ENCODE measurements around the gene PDE4D. TPM values are rescaled to one million over a fixed set of nuclear protein-coding genes. Genes with fewer than 3 reads are reported as not detected.

Gene PDE4D
- total RNA-seq, 1 experiment from 2014 or later: 2.1 TPM

- no peak for DNase-seq
- Histone ChIP-seq H4K91ac (ENCODE audit: insufficient read length, low read depth, low read length) (no peak overlapping the region), H3K9me3 (ENCODE audit: control insufficient read depth, low read depth, low read length) (no peaks in the 10 kb centered on the region), H3K27me3 (ENCODE audit: insufficient read depth, low read length) (no peaks in the 10 kb centered on the region), H3K56ac (ENCODE audit: insufficient read length, low read depth, low read length) (no peak overlapping the region), H3T11ph (ENCODE audit: low read length) (no peak overlapping the region), H3K4ac (ENCODE audit: low read depth, low read length) (no peak overlapping the region), H4K5ac (ENCODE audit: insufficient read length, low read depth, low read length) (no peak overlapping the region), H4K20me1 (ENCODE audit: control insufficient read depth, insufficient read depth, insufficient read length) (no peaks in the 10 kb centered on the region), H4K8ac (replicated peaks; ENCODE audit: insufficient read length, low read depth, low read length) (no peak overlapping the region), H3K27ac (ENCODE audit: insufficient read length, low read depth, low read length) (no peak overlapping the region), H3K18ac (ENCODE audit: insufficient read length, low read depth, low read length) (no peak overlapping the region), H3K4me2 (ENCODE audit: insufficient read depth, insufficient read length, low read length) (no peak overlapping the region), H3K23me2 (ENCODE audit: insufficient read length, low read depth, low read length, poor library complexity, severe bottlenecking) (no peaks in the 10 kb centered on the region), H3K79me1 (ENCODE audit: insufficient read depth, low read depth, low read length, poor library complexity, severe bottlenecking) (no peaks in the 10 kb centered on the region), H2AK5ac (ENCODE audit: insufficient read length, low read length) (no peak overlapping the region), H2BK12ac (ENCODE audit: insufficient read length, low read depth, low read length) (no peak overlapping the region), H3K14ac (ENCODE audit: insufficient read depth, low read length) (no peak overlapping the region), H3K23ac (ENCODE audit: insufficient read length, low read depth, low read length) (no peak overlapping the region), H3K79me2 (ENCODE audit: insufficient read depth, low read length) (no peaks in the 10 kb centered on the region), H2AFZ (ENCODE audit: low read length) (no peak overlapping the region), H2BK15ac (ENCODE audit: low read depth, low read length) (no peak overlapping the region), H3K4me1 (ENCODE audit: insufficient read depth, low read length) (no peaks in the 10 kb centered on the region), H2BK5ac (ENCODE audit: insufficient read length, low read length) (no peak overlapping the region), H2BK20ac (ENCODE audit: low read depth, low read length, poor library complexity, severe bottlenecking) (no peak overlapping the region), H3K9ac (ENCODE audit: extremely low read depth, insufficient read length, low read length) (no peak overlapping the region), H2BK120ac (ENCODE audit: low read depth, low read length, poor library complexity, severe bottlenecking) (no peak overlapping the region)
- peak; percentile 52; the same call in 2 of the 3 replicates for TF ChIP-seq CTCF (conservative IDR thresholded peaks at IDR 0.05)
- Mint-ChIP-seq H3K4me1 (no peaks in the 10 kb centered on the region), H3K36me3 (ENCODE audit: insufficient read depth in 1 of 3, low read depth in 3 of 3) (peaks cover 5% of the 10 kb centered on the region in 3 experiments; a peak in 2 of 7 replicates), H3K27me3 (ENCODE audit: low read depth) (no peaks in the 10 kb centered on the region), H3K27ac (no peak overlapping the region), H3K4me3 (no peak overlapping the region), H3K9me3 (peaks cover 9 to 15% of the 10 kb centered on the region in 2 experiments; a peak in 3 of 5 replicates)
- 100% methylated on average over 1 of the region's 3 CpGs for WGBS (ENCODE audit: extremely low coverage, insufficient read length, low lambda C conversion rate)
Measured at GRCh38 chr5:59449905-59450644, 443.5 kb downstream of the PDE4D start.
